ENCODE data around the gene ZNF773. TPM values are rescaled to one million over a fixed set of nuclear protein-coding genes. Genes with fewer than 3 reads are reported as not detected.
A peak's percentile ranks its signal among the peaks of the same experiment; 100 is the strongest.

ZNF773 gene
- total RNA-seq, 1 donor from 2014 or later: 13.9 TPM

DNA sequence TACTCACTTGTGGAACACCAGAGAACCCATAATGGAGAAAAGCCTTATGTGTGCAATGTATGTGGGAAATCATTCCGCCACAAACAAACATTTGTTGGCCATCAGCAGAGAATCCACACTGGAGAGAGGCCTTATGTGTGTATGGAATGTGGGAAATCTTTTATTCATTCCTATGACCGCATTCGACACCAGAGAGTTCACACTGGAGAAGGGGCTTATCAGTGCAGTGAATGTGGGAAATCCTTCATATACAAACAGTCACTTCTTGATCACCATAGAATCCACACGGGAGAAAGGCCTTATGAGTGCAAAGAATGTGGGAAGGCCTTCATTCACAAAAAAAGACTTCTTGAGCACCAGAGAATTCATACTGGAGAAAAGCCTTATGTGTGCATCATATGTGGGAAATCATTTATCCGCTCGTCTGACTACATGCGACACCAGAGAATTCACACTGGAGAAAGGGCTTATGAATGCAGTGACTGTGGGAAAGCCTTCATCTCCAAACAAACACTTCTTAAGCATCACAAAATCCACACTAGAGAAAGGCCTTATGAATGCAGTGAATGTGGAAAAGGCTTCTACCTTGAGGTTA is 38.3 kb downstream of the ZNF773 start:
- Mint-ChIP-seq H3K4me1 (ENCODE audit: low read depth, unreplicated experiment) (no peaks in the 10 kb centered on the region), H3K4me3 (ENCODE audit: unreplicated experiment) (no peak overlapping the region), H3K36me3 (ENCODE audit: unreplicated experiment) (peaks cover 89% of the 10 kb centered on the region), H3K9me3 (ENCODE audit: unreplicated experiment) (peaks cover 29% of the 10 kb centered on the region), H3K27me3 (ENCODE audit: unreplicated experiment) (peaks cover 5% of the 10 kb centered on the region), H3K27ac (ENCODE audit: unreplicated experiment) (no peak overlapping the region)
- DNase-seq: no peak
- TF ChIP-seq, protein P1, sequence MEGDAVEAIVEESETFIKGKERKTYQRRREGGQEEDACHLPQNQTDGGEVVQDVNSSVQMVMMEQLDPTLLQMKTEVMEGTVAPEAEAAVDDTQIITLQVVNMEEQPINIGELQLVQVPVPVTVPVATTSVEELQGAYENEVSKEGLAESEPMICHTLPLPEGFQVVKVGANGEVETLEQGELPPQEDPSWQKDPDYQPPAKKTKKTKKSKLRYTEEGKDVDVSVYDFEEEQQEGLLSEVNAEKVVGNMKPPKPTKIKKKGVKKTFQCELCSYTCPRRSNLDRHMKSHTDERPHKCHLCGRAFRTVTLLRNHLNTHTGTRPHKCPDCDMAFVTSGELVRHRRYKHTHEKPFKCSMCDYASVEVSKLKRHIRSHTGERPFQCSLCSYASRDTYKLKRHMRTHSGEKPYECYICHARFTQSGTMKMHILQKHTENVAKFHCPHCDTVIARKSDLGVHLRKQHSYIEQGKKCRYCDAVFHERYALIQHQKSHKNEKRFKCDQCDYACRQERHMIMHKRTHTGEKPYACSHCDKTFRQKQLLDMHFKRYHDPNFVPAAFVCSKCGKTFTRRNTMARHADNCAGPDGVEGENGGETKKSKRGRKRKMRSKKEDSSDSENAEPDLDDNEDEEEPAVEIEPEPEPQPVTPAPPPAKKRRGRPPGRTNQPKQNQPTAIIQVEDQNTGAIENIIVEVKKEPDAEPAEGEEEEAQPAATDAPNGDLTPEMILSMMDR (IDR thresholded peaks at IDR 0.05; ENCODE audit: partially characterized antibody, unreplicated experiment): no peak

DNA sequence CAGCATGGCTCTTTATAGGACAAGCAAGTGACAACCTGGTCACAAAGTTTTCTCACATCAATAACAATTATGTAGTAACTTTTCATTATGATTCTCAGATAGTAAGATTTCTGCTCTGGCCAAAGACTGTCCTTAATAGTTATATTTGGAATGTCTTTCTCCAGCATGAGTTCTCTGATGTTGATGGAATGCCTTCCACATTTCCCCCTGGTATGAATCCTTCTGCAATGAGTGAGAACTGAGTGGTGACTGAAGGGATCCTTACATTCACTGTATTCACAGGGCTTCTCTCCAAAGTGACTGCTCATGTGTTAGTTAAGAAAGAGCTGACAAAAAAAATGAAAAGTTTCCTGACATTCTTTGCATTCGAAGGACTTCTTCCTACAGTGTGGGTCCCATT is 46.8 kb downstream of the ZNF773 start:
- DNase-seq: no peak
- peaks cover 8% of the 10 kb centered on the region for H3K9me3 Mint-ChIP-seq (ENCODE audit: unreplicated experiment)
- TF ChIP-seq, protein P1 (IDR thresholded peaks at IDR 0.05; ENCODE audit: partially characterized antibody, unreplicated experiment): no peak
- no peak overlapping the region for H3K4me3 Mint-ChIP-seq (ENCODE audit: unreplicated experiment)
- peaks cover 3% of the 10 kb centered on the region for H3K27me3 Mint-ChIP-seq (ENCODE audit: unreplicated experiment)
- H3K4me1 Mint-ChIP-seq (ENCODE audit: low read depth, unreplicated experiment): no peaks in the 10 kb centered on the region
- H3K27ac Mint-ChIP-seq (ENCODE audit: unreplicated experiment): no peak overlapping the region
- peaks cover 79% of the 10 kb centered on the region for H3K36me3 Mint-ChIP-seq (ENCODE audit: unreplicated experiment)

DNA sequence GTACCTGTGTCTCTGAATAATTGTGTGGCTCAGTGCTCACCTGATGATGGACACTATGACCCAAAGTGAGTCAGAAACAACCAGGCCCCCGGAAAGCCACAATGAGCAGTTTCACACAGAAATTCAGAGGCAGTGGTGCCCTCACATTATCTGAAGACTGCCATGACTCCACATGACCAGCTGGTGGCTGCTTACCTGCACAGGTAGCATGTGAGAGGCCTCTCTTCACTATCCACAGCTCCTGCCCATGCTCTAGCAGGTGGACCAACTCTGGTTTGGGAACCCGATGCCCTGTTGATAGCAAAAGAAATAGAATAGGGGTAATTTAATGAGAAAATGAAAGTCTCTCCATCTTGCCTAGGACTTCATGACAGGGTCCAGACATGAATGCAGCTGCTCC is 52.7 kb downstream of the ZNF773 start:
- Mint-ChIP-seq H3K9me3 (ENCODE audit: unreplicated experiment) (peaks cover 3% of the 10 kb centered on the region), H3K27me3 (ENCODE audit: unreplicated experiment) (peaks cover 5% of the 10 kb centered on the region), H3K4me3 (ENCODE audit: unreplicated experiment) (no peak overlapping the region), H3K4me1 (ENCODE audit: low read depth, unreplicated experiment) (peaks cover 2% of the 10 kb centered on the region), H3K27ac (ENCODE audit: unreplicated experiment) (no peak overlapping the region), H3K36me3 (ENCODE audit: unreplicated experiment) (peaks cover 57% of the 10 kb centered on the region)
- TF ChIP-seq, protein P1 (IDR thresholded peaks at IDR 0.05; ENCODE audit: partially characterized antibody, unreplicated experiment): no peak
- DNase-seq: no peak

DNA sequence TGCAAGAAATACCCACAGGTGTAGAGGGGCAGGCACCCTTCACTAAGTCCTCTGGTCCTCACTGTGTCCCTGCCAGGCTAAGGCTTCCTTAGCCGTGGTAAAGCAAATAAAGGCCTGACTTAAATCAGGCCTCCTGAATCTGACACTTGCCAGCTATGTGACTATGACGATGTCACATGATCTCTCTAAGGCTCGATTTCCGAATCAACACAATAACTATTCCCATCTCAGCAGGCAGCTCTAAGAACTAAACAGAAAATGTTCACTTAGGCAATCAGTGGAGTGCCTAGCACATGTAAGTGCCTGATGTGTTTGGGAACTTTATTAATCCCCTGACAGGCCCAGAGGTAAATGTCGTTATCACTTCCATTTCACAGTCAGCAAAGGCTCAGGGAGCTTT is 57.9 kb downstream of the ZNF773 start:
- H3K9me3 Mint-ChIP-seq (ENCODE audit: unreplicated experiment): peaks cover 23% of the 10 kb centered on the region
- peak overlapping the region; percentile 99 for H3K4me3 Mint-ChIP-seq (ENCODE audit: unreplicated experiment)
- peaks cover 36% of the 10 kb centered on the region for H3K36me3 Mint-ChIP-seq (ENCODE audit: unreplicated experiment)
- TF ChIP-seq, protein P1 (IDR thresholded peaks at IDR 0.05; ENCODE audit: partially characterized antibody, unreplicated experiment): no peak
- no peak for DNase-seq
- H3K27me3 Mint-ChIP-seq (ENCODE audit: unreplicated experiment): peaks cover 15% of the 10 kb centered on the region
- peaks cover 9% of the 10 kb centered on the region for H3K4me1 Mint-ChIP-seq (ENCODE audit: low read depth, unreplicated experiment)
- peak overlapping the region; percentile 41 for H3K27ac Mint-ChIP-seq (ENCODE audit: unreplicated experiment)

Other genes starting within 250 kb of the ZNF773 start
- gene ZNF460, start 219.5 kb upstream of the ZNF773 start, total RNA-seq (ENCODE audit: unreplicated experiment): 62.1 TPM
- 16.7 TPM for gene ZNF543, start 179.5 kb upstream of the ZNF773 start, total RNA-seq (ENCODE audit: unreplicated experiment)
- 15.8 TPM for gene ZNF304, start 148.7 kb upstream of the ZNF773 start, total RNA-seq (ENCODE audit: unreplicated experiment)
- 15.7 TPM for gene TRAPPC2B, start 136.4 kb upstream of the ZNF773 start, total RNA-seq (ENCODE audit: unreplicated experiment)
- 9.5 TPM for gene ZNF547, start 136.4 kb upstream of the ZNF773 start, total RNA-seq (ENCODE audit: unreplicated experiment)
- gene ZNF548, start 110.1 kb upstream of the ZNF773 start, total RNA-seq (ENCODE audit: unreplicated experiment): 35.4 TPM
- 21.5 TPM for gene ZNF17, start 88.8 kb upstream of the ZNF773 start, total RNA-seq (ENCODE audit: unreplicated experiment)
- gene ZNF749, start 64.6 kb upstream of the ZNF773 start, total RNA-seq (ENCODE audit: unreplicated experiment): 23.3 TPM
- 2.5 TPM for gene VN1R1, start 42.8 kb upstream of the ZNF773 start, total RNA-seq (ENCODE audit: unreplicated experiment)
- 33.2 TPM for gene ZNF772, start 22.4 kb upstream of the ZNF773 start, total RNA-seq (ENCODE audit: unreplicated experiment)
- gene ZNF419, start 12.2 kb upstream of the ZNF773 start, total RNA-seq (ENCODE audit: unreplicated experiment): 17.7 TPM
- 10.8 TPM for gene ZNF549, start 27.4 kb downstream of the ZNF773 start, total RNA-seq (ENCODE audit: unreplicated experiment)
- gene ZNF550, start 59.9 kb downstream of the ZNF773 start, total RNA-seq (ENCODE audit: unreplicated experiment): 12.9 TPM
- gene ZNF416, start 79.0 kb downstream of the ZNF773 start, total RNA-seq (ENCODE audit: unreplicated experiment): 11.2 TPM
- gene ZIK1, start 84.2 kb downstream of the ZNF773 start, total RNA-seq (ENCODE audit: unreplicated experiment): 21.5 TPM
- 4.6 TPM for gene ZNF530, start 99.9 kb downstream of the ZNF773 start, total RNA-seq (ENCODE audit: unreplicated experiment)
- 41.2 TPM for gene ZNF134, start 114.3 kb downstream of the ZNF773 start, total RNA-seq (ENCODE audit: unreplicated experiment)
- gene ZNF211, start 133.2 kb downstream of the ZNF773 start, total RNA-seq (ENCODE audit: unreplicated experiment): 29.5 TPM
- gene ZSCAN4, start 169.0 kb downstream of the ZNF773 start, total RNA-seq (ENCODE audit: unreplicated experiment): 0.69 TPM
- gene ZNF551, start 182.0 kb downstream of the ZNF773 start, total RNA-seq (ENCODE audit: unreplicated experiment): 13.4 TPM
- 57.5 TPM for gene ZNF154, start 209.3 kb downstream of the ZNF773 start, total RNA-seq (ENCODE audit: unreplicated experiment)
- 20.3 TPM for gene ZNF671, start 227.7 kb downstream of the ZNF773 start, total RNA-seq (ENCODE audit: unreplicated experiment)
- 41.5 TPM for gene ZNF776, start 246.9 kb downstream of the ZNF773 start, total RNA-seq (ENCODE audit: unreplicated experiment)